Testis (tissue), 3 donors: Measurements from ENCODE around the gene PLA2G4D. TPM values are rescaled to one million over a fixed set of nuclear protein-coding genes. Genes with fewer than 3 reads are reported as not detected.

Source experiments
- DNase-seq: peaks from one replicate; pipeline ENCODE4 v3.0.0-alpha.2; 2019
- H3K27ac ChIP-seq, 2 donors: fragments of 200-600 bp; sonication (generic); one replicate each; pipeline ENCODE4 v1.5.1; 2019
- H3K27me3 ChIP-seq: fragments of 200-600 bp; sonication (generic); one replicate; pipeline ENCODE4 v1.5.1; 2019
- H3K36me3 ChIP-seq: fragments of 200-600 bp; sonication (generic); one replicate; pipeline ENCODE4 v1.5.1; 2017; ENCODE audit warnings: low read depth; ENCODE audit errors: missing control alignments
- H3K4me1 ChIP-seq: fragments of 200-600 bp; sonication (generic); one replicate; pipeline ENCODE4 v1.5.1; 2019
- H3K4me3 ChIP-seq, 2 donors: fragments of 200-600 bp; sonication (generic); one replicate each; pipeline ENCODE4 v1.5.1; 2017 to 2019
- H3K9me3 ChIP-seq: fragments of 200-600 bp; sonication (generic); one replicate; pipeline ENCODE4 v1.5.1; 2017
- POLR2A ChIP-seq: fragments of 450-650 bp; IDR thresholded peaks from one replicate; pipeline ENCODE4 v1.6.1; 2017; ENCODE audit warnings: antibody characterized with exemption, mild to moderate bottlenecking, moderate library complexity
- WGBS, 2 donors: methylation state at CpG; one replicate each; pipeline ENCODE4 v1.1.5; 2018; 5-methylcytosine and 5-hydroxymethylcytosine counted together
- intact Hi-C: fragments of 100-400 bp; cut with DNase I; formaldehyde crosslinking; loops from one replicate; pipeline ENCODE4 v1.15.1; 2023; ENCODE audit warnings: low total_unique reads
- polyA plus RNA-seq: library from polyadenylated mRNA; stranded (reverse); fragments of 350-450 nt; fragmentation: Illumina TruSeq; extraction: RNeasy Lipid Tissue Mini Kit (QIAGEN cat#74804); gene quantifications from one replicate; pipeline ENCODE4 v1.2.3, GENCODE V29; 2014; ENCODE audit warnings: low read depth, low replicate concordance; ENCODE audit not compliant: insufficient read depth
- total RNA-seq, 2 donors: library from RNA; depleted of rRNA; stranded (reverse); fragments of >200 nt; gene quantifications; one replicate each; pipeline ENCODE4 v1.2.3, GENCODE V29; 2016
- TF ChIP-seq, protein P1 (sequence below), 3 experiments: fragments of 450-650 bp in 2 of 3; fragments of 200-600 bp in 1 of 3; sonication (generic) in 1 of 3; IDR thresholded peaks; one replicate each; pipeline ENCODE4 v1.5.1; 2016 to 2019; ENCODE audit warnings: antibody characterized with exemption in 3 of 3, mild to moderate bottlenecking in 2 of 3, moderate library complexity in 1 of 3

The PLA2G4D gene
- total and polyA plus RNA-seq, 3 donors from 2014 or later: 0.11 to 0.43 (median 0.16) TPM

DNA sequence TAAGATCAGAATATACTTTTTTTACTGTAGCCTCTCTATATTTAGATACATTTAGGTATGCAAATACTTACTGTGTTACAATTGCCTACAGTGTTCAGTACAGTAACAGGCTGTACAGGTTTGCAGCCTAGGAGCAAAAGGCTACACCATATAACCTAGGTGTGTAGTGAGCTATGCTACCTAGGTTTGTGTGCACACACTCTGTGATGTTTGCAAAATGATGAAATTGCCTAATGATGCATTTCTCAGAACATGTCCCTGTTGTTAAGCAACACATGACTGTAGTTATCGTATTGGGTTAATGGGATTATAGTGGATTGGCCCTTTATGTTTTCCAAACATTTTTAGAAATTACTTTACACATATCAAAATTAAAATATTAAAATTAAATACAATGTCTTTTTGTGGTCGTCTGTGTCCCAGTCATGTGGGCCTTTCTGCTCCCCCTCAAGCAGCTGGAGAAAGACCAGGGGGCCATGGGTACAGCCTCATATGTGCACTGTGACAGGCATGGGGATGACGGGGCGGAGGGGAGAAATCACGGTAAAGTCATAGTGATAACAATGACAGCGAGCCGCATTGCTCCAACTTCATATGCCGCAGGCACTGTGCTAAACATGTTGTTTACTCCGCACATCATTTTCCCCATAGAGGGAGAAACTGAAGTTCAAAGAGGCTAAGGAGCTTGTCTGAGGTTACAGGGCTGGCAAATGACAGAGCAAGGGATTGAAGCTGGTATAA, 46.1 kb downstream of the PLA2G4D start:
- TF ChIP-seq POLR2A: no peak
- Histone ChIP-seq H3K36me3 (no peaks in the 10 kb centered on the region), H3K27me3 (no peaks in the 10 kb centered on the region), H3K4me3 (no peak overlapping the region), H3K4me1 (no peaks in the 10 kb centered on the region), H3K9me3 (no peaks in the 10 kb centered on the region), H3K27ac (no peak overlapping the region)
- no peak for DNase-seq
- intact Hi-C loops: no loop called here
- 92 to 96% methylated on average over 9 of the region's 9 CpGs for WGBS, 2 donors

- DNase-seq: no peak
- intact Hi-C loops: no loop called here
- 72 to 83% methylated on average over 2 of the region's 2 CpGs for WGBS, 2 donors
Measured at GRCh38 chr15:42046597-42046996, 47.8 kb downstream of the PLA2G4D start.

GRCh38 chr15:42045211-42045615, 49.1 kb downstream of the PLA2G4D start:
- H3K27ac ChIP-seq: no peak overlapping the region
- TF ChIP-seq POLR2A: no peak
- TF ChIP-seq, protein P1, sequence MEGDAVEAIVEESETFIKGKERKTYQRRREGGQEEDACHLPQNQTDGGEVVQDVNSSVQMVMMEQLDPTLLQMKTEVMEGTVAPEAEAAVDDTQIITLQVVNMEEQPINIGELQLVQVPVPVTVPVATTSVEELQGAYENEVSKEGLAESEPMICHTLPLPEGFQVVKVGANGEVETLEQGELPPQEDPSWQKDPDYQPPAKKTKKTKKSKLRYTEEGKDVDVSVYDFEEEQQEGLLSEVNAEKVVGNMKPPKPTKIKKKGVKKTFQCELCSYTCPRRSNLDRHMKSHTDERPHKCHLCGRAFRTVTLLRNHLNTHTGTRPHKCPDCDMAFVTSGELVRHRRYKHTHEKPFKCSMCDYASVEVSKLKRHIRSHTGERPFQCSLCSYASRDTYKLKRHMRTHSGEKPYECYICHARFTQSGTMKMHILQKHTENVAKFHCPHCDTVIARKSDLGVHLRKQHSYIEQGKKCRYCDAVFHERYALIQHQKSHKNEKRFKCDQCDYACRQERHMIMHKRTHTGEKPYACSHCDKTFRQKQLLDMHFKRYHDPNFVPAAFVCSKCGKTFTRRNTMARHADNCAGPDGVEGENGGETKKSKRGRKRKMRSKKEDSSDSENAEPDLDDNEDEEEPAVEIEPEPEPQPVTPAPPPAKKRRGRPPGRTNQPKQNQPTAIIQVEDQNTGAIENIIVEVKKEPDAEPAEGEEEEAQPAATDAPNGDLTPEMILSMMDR (IDR thresholded peaks at IDR 0.05): no peak
- H3K4me3 ChIP-seq: no peak overlapping the region
- no peaks in the 10 kb centered on the region for H3K27me3 ChIP-seq
- intact Hi-C loops: no loop called here
- 50 to 58% methylated on average over 8 of the region's 8 CpGs for WGBS, 2 donors
- no peak for DNase-seq
- H3K9me3 ChIP-seq: no peaks in the 10 kb centered on the region
- H3K36me3 ChIP-seq: no peaks in the 10 kb centered on the region
- no peaks in the 10 kb centered on the region for H3K4me1 ChIP-seq

More at GRCh38 chr15:42046597-42046996, 47.8 kb downstream of the PLA2G4D start:
- Histone ChIP-seq H3K9me3 (no peaks in the 10 kb centered on the region), H3K27me3 (no peaks in the 10 kb centered on the region), H3K4me1 (no peaks in the 10 kb centered on the region), H3K36me3 (no peaks in the 10 kb centered on the region), H3K4me3 (no peak overlapping the region), H3K27ac (no peak overlapping the region)
- TF ChIP-seq, protein P1 (IDR thresholded peaks at IDR 0.05): no peak
- TF ChIP-seq POLR2A: no peak

- WGBS, 2 donors: 90 to 100% methylated on average over 2 to 5 of the region's 5 CpGs
Measured at GRCh38 chr15:42042602-42043400, 51.6 kb downstream of the PLA2G4D start.

DNA sequence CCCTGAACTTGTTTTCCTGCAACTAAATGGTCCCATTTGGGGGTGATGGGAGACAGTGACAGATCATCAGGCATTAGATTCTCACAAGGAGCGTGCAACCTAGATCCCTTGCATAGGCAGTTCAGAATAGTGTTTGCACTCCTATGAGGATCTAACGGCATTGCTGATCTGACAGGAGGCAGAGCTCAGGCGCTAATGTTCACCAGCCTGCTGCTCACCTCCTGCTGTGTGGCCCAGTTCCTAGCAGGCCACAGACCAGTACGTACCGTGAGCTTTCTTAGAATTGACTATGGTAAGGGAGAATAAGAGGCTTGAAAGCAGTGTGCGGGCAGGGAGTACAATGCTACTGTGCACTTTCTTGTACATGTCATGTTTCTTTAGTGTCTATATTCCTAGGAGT, 56.0 kb downstream of the PLA2G4D start:
- Histone ChIP-seq H3K27me3 (no peaks in the 10 kb centered on the region), H3K4me1 (no peaks in the 10 kb centered on the region), H3K4me3 (no peak overlapping the region), H3K36me3 (no peaks in the 10 kb centered on the region), H3K27ac (no peak overlapping the region), H3K9me3 (no peaks in the 10 kb centered on the region)
- no peak for DNase-seq
- 95 to 97% methylated on average over 6 of the region's 6 CpGs for WGBS, 2 donors
- TF ChIP-seq, protein P1 (IDR thresholded peaks at IDR 0.05): no peak
- no peak for TF ChIP-seq POLR2A
- intact Hi-C loops: no loop called here

More at GRCh38 chr15:42042602-42043400, 51.6 kb downstream of the PLA2G4D start:
- no peak for DNase-seq
- intact Hi-C loops: no loop called here
- Histone ChIP-seq H3K4me3 (no peak overlapping the region), H3K27ac (no peak overlapping the region), H3K36me3 (no peaks in the 10 kb centered on the region), H3K9me3 (no peaks in the 10 kb centered on the region), H3K27me3 (no peaks in the 10 kb centered on the region), H3K4me1 (no peaks in the 10 kb centered on the region)
- TF ChIP-seq POLR2A: no peak
- TF ChIP-seq, protein P1 (IDR thresholded peaks at IDR 0.05): no peak
